ENCODE data around the gene MAGI1.

MAGI1 gene

DNA sequence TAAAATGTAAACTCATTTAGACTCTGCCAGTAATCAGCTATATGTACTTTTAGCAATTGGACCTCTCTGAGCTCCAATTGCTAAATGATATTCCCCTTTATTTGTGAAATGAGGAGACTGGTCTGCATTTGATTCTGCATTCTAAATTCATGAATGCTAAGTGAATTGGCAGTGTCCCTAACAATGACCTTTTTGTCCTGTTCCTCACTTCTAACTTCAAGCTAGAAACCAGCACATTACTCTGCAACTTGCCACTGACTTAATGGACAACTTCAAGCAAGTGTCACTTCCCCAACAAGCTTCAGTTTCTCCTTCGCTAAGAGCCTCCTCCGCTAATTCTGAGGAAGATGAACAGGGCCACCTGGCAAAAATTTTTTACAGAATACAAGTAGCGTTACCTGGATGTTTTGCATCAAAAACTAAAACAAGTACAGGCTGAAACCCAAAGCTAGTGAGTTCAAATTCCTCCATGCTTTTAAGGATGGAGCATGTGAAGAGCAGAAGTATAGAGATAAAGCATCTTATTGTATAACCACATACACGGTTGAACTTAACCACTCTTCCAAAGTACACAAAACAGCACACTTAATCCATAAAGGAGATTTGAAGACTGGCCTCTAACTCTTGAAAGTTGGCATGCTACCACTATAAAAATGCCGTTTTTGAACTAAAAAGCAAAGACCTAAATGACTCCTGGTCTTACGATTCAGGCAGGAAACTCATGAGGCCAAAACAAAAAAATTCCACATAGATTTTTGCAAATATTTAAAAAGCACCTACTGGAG lies 207.6 kb downstream of the MAGI1 start:
- no peak for DNase-seq

- no peak for DNase-seq
These were observed 209.5 kb downstream of the MAGI1 start for GRCh38 chr3:65829228-65829627.

DNA sequence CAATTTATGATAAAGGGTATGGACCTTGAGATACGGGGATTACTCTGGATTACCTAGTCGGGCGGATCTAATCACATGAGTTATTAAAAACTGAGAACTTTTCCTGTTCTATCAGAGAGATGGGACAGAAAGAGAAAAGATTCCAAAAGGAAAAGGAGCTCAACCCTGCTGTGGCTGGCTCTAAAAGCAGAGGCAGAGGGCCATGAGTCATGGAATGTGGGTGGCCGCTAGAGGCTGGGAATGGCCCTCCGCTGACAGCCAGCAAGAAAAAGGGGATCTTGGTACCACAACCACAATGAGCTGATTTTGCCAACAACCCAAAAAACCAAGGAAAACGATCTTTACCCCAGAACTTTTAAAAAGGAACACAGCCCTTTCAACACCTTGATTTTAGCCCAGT lies 210.0 kb downstream of the MAGI1 start:
- DNase-seq: no peak

DNA sequence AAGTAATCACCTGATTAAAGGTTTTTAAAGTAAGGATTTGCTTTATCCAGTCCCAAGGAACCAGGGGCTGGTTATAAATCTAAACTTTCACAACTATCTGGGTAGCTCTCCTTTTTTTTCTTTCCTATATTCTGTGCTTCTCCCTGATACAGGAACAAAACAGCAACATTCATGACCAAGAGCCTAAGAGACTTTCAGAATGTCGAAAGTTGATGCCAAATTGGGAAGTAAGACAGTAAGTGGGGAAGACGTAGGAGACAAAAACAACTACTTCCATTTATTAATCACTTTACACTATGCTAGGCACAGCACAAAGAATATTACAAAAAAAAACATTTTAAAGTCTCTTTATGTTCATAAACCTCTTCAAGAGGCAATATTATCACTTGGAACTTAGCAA lies 211.6 kb downstream of the MAGI1 start:
- DNase-seq: no peak

- DNase-seq: no peak
These were observed 214.6 kb downstream of the MAGI1 start for GRCh38 chr3:65824166-65824565.

GRCh38 chr3:65820600-65820999 lies 218.1 kb downstream of the MAGI1 start:
- DNase-seq: no peak

GRCh38 chr3:65819896-65820295 lies 218.8 kb downstream of the MAGI1 start:
- no peak for DNase-seq

DNA sequence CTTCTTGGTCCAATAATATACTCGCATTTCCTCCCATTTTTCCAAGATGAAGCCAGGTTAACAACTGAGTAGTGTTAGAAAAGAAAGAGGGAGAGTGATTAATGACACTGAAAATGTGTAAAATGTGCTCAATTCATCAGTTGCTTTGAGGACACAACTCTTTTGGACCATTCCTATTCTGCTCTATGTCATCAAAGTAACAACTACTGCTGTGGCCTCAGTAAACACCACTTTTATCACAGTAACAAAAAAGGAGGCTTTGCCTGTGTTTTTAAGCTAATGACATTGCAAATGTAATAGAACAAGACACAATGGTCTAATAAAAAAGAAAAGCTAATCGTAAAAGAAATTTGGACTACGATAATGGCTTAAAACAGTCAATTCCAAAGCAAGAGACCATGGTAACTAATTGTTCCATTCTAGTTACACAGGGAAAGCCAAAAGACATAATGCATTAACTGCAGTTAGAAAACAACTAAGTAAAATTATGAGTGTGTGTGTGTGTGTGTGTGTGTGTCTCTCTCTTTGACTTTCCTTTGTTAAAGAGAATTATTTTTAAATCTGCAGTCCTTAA lies 221.1 kb downstream of the MAGI1 start:
- no peak for DNase-seq

DNA sequence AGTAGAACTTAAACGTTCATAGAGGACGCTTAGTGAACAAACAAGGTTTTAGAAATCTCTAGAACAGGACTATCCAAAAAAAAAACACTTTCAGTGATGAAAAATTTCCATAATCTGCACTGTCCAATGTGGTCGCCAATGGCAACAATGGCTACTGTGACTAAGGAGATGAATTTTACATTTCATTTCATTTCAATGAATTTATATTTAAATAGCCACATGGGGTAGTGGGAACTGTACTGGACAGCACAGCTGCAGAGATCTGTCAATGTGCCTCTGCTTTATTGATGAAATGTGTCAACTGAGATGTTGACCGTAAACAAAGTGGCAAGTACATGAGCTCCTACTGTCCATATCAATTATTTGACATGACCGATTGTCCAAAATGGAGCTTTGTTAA lies 222.5 kb downstream of the MAGI1 start:
- DNase-seq: no peak

- DNase-seq: no peak
These were observed 223.7 kb downstream of the MAGI1 start for GRCh38 chr3:65814845-65815578.

DNA sequence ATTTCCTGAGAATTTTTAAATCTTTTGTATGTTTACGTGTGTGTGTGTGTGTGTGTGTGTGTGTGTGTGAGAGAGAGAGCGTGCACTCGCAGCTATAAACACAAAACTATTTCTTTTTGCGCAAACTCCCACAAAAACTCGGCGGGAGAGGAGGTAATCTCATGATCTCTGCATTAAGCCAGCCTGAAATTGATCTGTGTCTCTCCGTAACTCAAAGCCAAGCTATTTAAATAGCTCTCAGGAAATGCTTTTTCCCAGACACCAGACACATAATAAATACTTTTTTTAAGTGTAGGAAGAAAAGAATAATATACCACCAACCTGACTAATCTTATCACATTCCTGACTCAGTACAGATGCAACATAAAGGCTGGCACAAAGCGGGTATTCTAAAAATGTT lies 226.8 kb downstream of the MAGI1 start:
- no peak for DNase-seq

DNA sequence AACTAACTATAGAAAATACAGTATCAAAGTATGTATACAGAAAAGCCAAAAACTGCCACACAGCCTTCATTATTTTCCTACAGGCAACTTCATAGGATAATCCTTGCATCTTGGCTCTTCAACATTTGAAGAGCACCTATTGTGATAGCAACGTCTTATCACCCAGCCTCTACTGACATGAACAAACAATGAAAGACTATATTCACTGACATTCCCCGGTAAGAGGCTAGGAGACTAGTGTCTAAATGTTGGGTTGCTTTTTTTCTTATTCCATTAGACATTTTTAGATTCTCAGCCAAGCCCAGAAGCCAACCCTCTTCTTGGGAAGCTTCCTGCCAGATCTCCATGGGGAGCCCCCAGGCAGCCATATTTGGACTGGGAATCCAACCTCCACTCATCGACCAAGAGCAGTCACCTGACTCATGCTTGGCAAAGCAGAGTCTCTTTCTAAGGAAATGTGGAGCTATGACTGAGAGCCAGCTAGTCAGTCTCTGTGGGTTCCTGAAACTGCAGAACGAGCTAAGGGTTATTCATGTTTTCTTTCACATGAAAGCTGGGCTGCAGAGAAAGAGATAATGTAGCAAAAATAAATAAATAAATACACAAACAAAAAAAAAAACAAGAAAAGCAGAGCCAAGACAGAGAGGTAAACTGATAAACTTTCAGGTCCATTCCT lies 227.5 kb downstream of the MAGI1 start:
- no peak for DNase-seq

- no peak for DNase-seq
These were observed 228.4 kb downstream of the MAGI1 start for GRCh38 chr3:65810302-65810701.

- DNase-seq: no peak
These were observed 229.0 kb downstream of the MAGI1 start for GRCh38 chr3:65809641-65810150.

- no peak for DNase-seq
These were observed 229.9 kb downstream of the MAGI1 start for GRCh38 chr3:65808824-65809223.

DNA sequence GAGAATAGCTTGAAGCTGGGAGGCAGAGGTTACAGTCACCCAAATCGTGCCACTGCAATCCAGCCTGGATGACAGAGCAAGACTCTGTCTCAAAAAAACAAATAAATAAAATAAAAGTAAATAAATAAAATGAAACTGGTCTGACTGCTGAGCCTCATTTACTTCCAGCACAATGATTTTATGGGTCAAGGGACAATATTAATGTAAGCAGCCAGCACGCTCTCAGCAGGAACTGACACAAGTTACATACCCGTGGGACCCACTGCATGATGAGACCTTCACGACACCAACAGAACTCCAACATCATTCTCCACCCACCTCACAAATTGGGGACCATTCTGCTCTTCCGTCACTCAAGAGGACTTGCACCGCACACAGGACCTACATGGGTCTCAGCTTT lies 230.3 kb downstream of the MAGI1 start:
- no peak for DNase-seq

GRCh38 chr3:65807225-65807624 lies 231.5 kb downstream of the MAGI1 start:
- DNase-seq: no peak

DNA sequence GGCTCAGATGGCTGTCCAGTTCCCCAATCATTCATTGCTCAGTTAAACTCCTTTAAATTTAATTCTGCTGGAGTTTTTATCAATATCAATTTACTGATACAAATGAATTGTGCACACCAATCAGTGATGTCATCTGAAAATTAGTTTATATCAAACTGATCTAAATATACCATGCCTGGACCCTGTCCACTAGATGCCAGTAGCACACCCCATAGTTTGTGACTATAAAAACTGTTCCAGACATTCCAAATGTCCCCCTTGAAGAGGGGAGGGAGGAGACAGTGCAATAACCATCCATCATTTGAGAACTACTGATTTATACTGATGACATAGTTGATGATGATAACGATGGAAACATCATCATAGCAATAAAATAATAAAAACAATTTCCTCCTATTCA lies 232.1 kb downstream of the MAGI1 start:
- no peak for DNase-seq

GRCh38 chr3:65796676-65797075 lies 242.0 kb downstream of the MAGI1 start:
- DNase-seq: no peak

DNA sequence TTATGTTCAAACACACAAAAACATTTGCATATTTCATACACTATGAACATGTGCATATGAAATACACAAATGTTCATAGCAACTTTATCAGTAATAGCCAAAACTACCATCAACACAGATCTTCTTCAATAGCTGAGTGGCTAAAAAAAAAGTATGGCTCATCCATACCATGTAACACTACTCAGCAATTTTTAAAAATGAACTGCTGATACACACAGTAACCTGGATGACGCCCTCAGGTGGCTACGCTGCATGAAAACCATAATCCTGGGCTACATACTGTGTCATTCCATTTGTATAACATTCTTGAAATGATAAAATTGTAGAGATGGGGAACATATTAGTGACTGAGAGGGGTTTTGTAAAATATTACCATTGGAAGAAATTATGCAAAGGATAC lies 243.6 kb downstream of the MAGI1 start:
- DNase-seq: no peak

- DNase-seq: no peak
These were observed 245.1 kb downstream of the MAGI1 start for GRCh38 chr3:65793495-65794200.

DNA sequence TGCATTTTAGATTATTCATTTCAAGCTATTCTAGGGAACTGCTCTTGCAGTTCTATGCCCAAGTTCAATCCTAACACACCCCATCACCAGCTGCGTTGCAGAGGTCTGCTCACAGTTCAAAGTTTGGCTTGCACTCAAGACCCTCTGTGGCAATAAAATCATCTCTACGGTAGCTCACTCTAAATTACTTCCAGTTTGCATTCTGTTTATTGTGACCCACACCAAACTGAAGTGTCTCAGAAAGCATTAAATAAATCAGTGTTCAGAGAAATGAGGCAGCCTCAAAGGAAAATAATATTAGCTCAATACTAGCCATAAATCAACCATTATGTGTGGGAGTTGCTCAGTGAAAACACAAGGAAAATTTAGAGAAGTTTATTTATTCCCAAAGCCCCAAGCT lies 250.3 kb downstream of the MAGI1 start:
- DNase-seq: no peak

- DNase-seq: no peak
These were observed 250.9 kb downstream of the MAGI1 start for GRCh38 chr3:65787827-65788226.
